ENCODE data around the gene CNRIP1.

DNA sequence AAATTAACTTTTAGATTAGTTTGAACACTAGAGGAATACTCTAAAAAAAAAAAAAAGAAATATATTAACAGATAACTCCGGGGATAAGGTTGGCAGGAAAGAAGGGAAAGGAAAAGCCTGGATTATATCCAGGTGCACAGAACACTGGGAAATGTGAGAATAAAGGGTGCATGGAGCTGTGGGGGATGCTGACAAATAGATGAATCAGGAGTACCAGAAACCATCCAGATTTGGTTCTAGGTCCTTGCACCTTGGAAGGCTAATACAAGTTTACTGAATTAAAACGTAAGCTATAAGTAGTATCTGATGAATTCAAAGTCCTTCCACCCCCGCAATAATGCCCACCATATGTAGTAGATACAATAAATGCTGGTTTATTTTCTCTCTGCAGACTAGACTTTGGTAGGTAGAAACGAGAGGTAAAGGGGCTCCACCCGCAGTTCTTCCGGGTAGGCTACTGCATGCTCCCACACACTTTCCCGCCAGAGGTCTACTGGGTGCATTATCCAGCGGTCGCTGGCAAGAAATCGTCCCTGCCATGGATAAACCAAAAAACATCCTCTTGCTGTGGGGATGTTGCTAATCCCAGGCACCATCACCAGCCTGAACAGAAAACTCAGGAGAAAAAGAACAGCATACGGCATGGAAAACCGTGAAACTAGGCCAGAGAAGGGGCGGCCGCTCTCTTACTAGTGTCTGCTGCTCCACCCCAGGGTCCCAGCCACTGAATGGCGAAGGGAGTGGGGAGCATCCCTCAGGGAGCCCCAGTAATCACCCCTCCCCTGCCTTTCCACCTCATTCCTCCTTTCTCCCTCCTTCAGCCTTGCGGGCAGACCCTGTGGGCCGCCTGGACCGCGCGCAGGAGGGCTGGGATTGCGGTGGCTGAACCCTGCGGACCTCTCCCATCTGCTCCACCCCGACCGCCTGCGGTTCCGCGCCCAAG, 1.5 kb downstream of the CNRIP1 start:
- TF ChIP-seq ELF4 (CRISPR knock-in tag; IDR thresholded peaks at IDR 0.05; ENCODE audit: low read depth) (no peak), CBFB (CRISPR knock-in tag; IDR thresholded peaks at IDR 0.05; ENCODE audit: low read depth) (no peak), CTCF (IDR thresholded peaks at IDR 0.05) (no peak), ZNF138 (CRISPR knock-in tag; conservative IDR thresholded peaks at IDR 0.05) (no peak)
- TF ChIP-seq, protein P1, sequence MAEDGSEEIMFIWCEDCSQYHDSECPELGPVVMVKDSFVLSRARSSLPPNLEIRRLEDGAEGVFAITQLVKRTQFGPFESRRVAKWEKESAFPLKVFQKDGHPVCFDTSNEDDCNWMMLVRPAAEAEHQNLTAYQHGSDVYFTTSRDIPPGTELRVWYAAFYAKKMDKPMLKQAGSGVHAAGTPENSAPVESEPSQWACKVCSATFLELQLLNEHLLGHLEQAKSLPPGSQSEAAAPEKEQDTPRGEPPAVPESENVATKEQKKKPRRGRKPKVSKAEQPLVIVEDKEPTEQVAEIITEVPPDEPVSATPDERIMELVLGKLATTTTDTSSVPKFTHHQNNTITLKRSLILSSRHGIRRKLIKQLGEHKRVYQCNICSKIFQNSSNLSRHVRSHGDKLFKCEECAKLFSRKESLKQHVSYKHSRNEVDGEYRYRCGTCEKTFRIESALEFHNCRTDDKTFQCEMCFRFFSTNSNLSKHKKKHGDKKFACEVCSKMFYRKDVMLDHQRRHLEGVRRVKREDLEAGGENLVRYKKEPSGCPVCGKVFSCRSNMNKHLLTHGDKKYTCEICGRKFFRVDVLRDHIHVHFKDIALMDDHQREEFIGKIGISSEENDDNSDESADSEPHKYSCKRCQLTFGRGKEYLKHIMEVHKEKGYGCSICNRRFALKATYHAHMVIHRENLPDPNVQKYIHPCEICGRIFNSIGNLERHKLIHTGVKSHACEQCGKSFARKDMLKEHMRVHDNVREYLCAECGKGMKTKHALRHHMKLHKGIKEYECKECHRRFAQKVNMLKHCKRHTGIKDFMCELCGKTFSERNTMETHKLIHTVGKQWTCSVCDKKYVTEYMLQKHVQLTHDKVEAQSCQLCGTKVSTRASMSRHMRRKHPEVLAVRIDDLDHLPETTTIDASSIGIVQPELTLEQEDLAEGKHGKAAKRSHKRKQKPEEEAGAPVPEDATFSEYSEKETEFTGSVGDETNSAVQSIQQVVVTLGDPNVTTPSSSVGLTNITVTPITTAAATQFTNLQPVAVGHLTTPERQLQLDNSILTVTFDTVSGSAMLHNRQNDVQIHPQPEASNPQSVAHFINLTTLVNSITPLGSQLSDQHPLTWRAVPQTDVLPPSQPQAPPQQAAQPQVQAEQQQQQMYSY (CRISPR knock-in tag; IDR thresholded peaks at IDR 0.05), result no peak
- TF ChIP-seq, protein P2, sequence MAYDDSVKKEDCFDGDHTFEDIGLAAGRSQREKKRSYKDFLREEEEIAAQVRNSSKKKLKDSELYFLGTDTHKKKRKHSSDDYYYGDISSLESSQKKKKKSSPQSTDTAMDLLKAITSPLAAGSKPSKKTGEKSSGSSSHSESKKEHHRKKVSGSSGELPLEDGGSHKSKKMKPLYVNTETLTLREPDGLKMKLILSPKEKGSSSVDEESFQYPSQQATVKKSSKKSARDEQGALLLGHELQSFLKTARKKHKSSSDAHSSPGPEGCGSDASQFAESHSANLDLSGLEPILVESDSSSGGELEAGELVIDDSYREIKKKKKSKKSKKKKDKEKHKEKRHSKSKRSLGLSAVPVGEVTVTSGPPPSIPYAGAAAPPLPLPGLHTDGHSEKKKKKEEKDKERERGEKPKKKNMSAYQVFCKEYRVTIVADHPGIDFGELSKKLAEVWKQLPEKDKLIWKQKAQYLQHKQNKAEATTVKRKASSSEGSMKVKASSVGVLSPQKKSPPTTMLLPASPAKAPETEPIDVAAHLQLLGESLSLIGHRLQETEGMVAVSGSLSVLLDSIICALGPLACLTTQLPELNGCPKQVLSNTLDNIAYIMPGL (CRISPR knock-in tag; IDR thresholded peaks at IDR 0.05), result no peak
- TF ChIP-seq, protein P3, sequence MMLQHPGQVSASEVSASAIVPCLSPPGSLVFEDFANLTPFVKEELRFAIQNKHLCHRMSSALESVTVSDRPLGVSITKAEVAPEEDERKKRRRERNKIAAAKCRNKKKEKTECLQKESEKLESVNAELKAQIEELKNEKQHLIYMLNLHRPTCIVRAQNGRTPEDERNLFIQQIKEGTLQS (CRISPR knock-in tag; conservative IDR thresholded peaks at IDR 0.05), result no peak
